ENCODE data around the gene DNAAF8. TPM values are rescaled to one million over a fixed set of nuclear protein-coding genes. Genes with fewer than 3 reads are reported as not detected.

DNAAF8 gene
- polyA plus RNA-seq, 2 of the 4 experiments (the other 2 are of a cell fraction), result 1.6 TPM

GRCh38 chr16:4754865-4755264 lies 20.5 kb downstream of the DNAAF8 start:
- H3K4me2 ChIP-seq, result no peak overlapping the region
- no peak for FAIRE-seq
- H3K9me3 ChIP-seq, result peaks cover 2% of the 10 kb centered on the region; the same call in 1 of the 3 replicates
- 97% methylated on average over 4 of the region's 4 CpGs for WGBS (ENCODE audit: missing lambda C conversion rate)
- no peak overlapping the region for H3K4me3 ChIP-seq
- POLR2A ChIA-PET, result no interaction called here
- CTCF ChIA-PET, result no interaction called here
- TF ChIP-seq KDM5A (IDR thresholded peaks at IDR 0.05) (no peak), MAZ (IDR thresholded peaks at IDR 0.05; ENCODE audit: borderline replicate concordance, low read depth, low read length) (no peak), RAD21 (conservative IDR thresholded peaks at IDR 0.05 in 1 of 2, IDR thresholded peaks at IDR 0.05 in 1 of 2) (no peak), MAFK (IDR thresholded peaks at IDR 0.05; ENCODE audit: partially characterized antibody) (no peak), PHF8 (IDR thresholded peaks at IDR 0.05; ENCODE audit: borderline replicate concordance, low read depth) (no peak), CBX2 (IDR thresholded peaks at IDR 0.05; ENCODE audit: borderline replicate concordance, low read depth) (no peak), RFX5 (IDR thresholded peaks at IDR 0.05) (no peak), RCOR1 (IDR thresholded peaks at IDR 0.05; ENCODE audit: low read depth, low read length) (no peak), JUN (IDR thresholded peaks at IDR 0.05) (no peak), CTCF (IDR thresholded peaks at IDR 0.05) (no peak), REST (IDR thresholded peaks at IDR 0.05) (no peak), FOSL2 (IDR thresholded peaks at IDR 0.05) (no peak), FOSL2 (CRISPR knock-in tag; IDR thresholded peaks at IDR 0.05) (no peak), BCL3 (IDR thresholded peaks at IDR 0.05) (no peak), CHD4 (IDR thresholded peaks at IDR 0.05; ENCODE audit: borderline replicate concordance) (no peak)
- no peak for ATAC-seq
- no peak for DNase-seq (ENCODE audit: low read depth in 1 of 2, low spot score in 1 of 2)
- no peaks in the 10 kb centered on the region for H3K4me1 ChIP-seq
- H3K27ac ChIP-seq, result no peak overlapping the region

GRCh38 chr16:4755687-4756086 lies 21.4 kb downstream of the DNAAF8 start:
- ATAC-seq, result no peak
- no peak for TF ChIP-seq NFE2L2 (conservative IDR thresholded peaks at IDR 0.05; ENCODE audit: low read length)
- 0 out of 2 replicates have a peak, but pooled peaks have one; percentile 61 for TF ChIP-seq CHD4 (IDR thresholded peaks at IDR 0.05; ENCODE audit: borderline replicate concordance)
- TF ChIP-seq TP53 (CRISPR knock-in tag; IDR thresholded peaks at IDR 0.05), result no peak
- no peak for TF ChIP-seq TFCP2L1 (CRISPR knock-in tag; IDR thresholded peaks at IDR 0.05)
- TF ChIP-seq RNF2 (IDR thresholded peaks at IDR 0.05; ENCODE audit: borderline replicate concordance, low read depth), result no peak
- no peak for TF ChIP-seq ZFP36 (IDR thresholded peaks at IDR 0.05; ENCODE audit: borderline replicate concordance, partially characterized antibody)
- 0 out of 2 replicates have a peak, but pooled peaks have one; percentile 57 for TF ChIP-seq KDM1A (IDR thresholded peaks at IDR 0.05; ENCODE audit: low read depth)
- peak; percentile 63; the same call in 1 of the 2 replicates for TF ChIP-seq HDAC2 (IDR thresholded peaks at IDR 0.05)
- Histone ChIP-seq H3K27ac (no peak overlapping the region), H3K9me3 (peaks cover 2% of the 10 kb centered on the region; the same call in 1 of the 3 replicates), H3K4me2 (no peak overlapping the region), H3K4me1 (no peaks in the 10 kb centered on the region), H3K4me3 (no peak overlapping the region)
- DNase-seq (ENCODE audit: low read depth in 1 of 2, low spot score in 1 of 2), result no peak
- ChIA-PET POLR2A (no interaction called here), CTCF (interaction anchor here (1.0 kb wide), 1 partner anchor 8 kb away, joined by 3 read pairs; no protein-coding TSS in a partner anchor)
- WGBS (ENCODE audit: missing lambda C conversion rate), result 89% methylated on average over 6 of the region's 6 CpGs
- no peak for FAIRE-seq

All from A549 (cell line).